ENCODE results near the gene OR2L2. TPM values are rescaled to one million over a fixed set of nuclear protein-coding genes. Genes with fewer than 3 reads are reported as not detected.

The OR2L2 gene
- not detected in 5 replicates for total RNA-seq (2022; extraction: Qiagen RNA extraction)

GRCh38 chr1:248029770-248030169, at the start of gene OR2L2:
Gene OR2L2, plus strand, starts transcription at chr1:248030070. Its CDS starts 8,198 bp downstream, at chr1:248038268.

GRCh38 chr1:248013229-248013710, 16.6 kb upstream of the OR2L2 start, which contains the start of gene OR2L5:
Gene OR2L5, plus strand, starts transcription at chr1:248013660. Its CDS starts 8,288 bp downstream, at chr1:248021948.

GRCh38 chr1:248046536-248046935, 16.7 kb downstream of the OR2L2 start, which contains the start of gene OR2L3:
Gene OR2L3, plus strand, starts transcription at chr1:248046836. Its CDS starts 13,846 bp downstream, at chr1:248060682.

Other genes with a start within 250 kb of the OR2L2 start
- not detected in 5 replicates for gene OR14A16, start 206.0 kb upstream of the OR2L2 start, total RNA-seq (2022; extraction: Qiagen RNA extraction)
- not detected in 5 replicates for gene OR11L1, start 188.2 kb upstream of the OR2L2 start, total RNA-seq (2022; extraction: Qiagen RNA extraction)
- not detected in 5 replicates for gene TRIM58, start 172.9 kb upstream of the OR2L2 start, total RNA-seq (2022; extraction: Qiagen RNA extraction)
- gene OR2W3, start 134.5 kb upstream of the OR2L2 start, total RNA-seq (2022; extraction: Qiagen RNA extraction) = not detected in 5 replicates
- not detected in 5 replicates for gene OR2T8, start 109.8 kb upstream of the OR2L2 start, total RNA-seq (2022; extraction: Qiagen RNA extraction)
- not detected in 5 replicates for gene OR2AJ1, start 105.2 kb upstream of the OR2L2 start, total RNA-seq (2022; extraction: Qiagen RNA extraction)
- gene OR2L8, start 81.2 kb upstream of the OR2L2 start, total RNA-seq (2022; extraction: Qiagen RNA extraction) = not detected in 5 replicates
- gene OR2AK2, start 64.8 kb upstream of the OR2L2 start, total RNA-seq (2022; extraction: Qiagen RNA extraction) = not detected in 5 replicates
- not detected in 5 replicates for gene OR2L5, start 16.4 kb upstream of the OR2L2 start, total RNA-seq (2022; extraction: Qiagen RNA extraction)
- gene OR2L3, start 16.8 kb downstream of the OR2L2 start, total RNA-seq (2022; extraction: Qiagen RNA extraction) = not detected in 5 replicates
- gene OR2L13, start 65.1 kb downstream of the OR2L2 start, total RNA-seq (2022; extraction: Qiagen RNA extraction) = not detected in 5 replicates
- gene OR2M5, start 115.1 kb downstream of the OR2L2 start, total RNA-seq (2022; extraction: Qiagen RNA extraction) = not detected in 5 replicates
- not detected in 5 replicates for gene OR2M2, start 144.8 kb downstream of the OR2L2 start, total RNA-seq (2022; extraction: Qiagen RNA extraction)
- gene OR2M3, start 167.2 kb downstream of the OR2L2 start, total RNA-seq (2022; extraction: Qiagen RNA extraction) = not detected in 5 replicates
- gene OR2M4, start 201.3 kb downstream of the OR2L2 start, total RNA-seq (2022; extraction: Qiagen RNA extraction) = not detected in 5 replicates
- gene OR2T33, start 247.9 kb downstream of the OR2L2 start, total RNA-seq (2022; extraction: Qiagen RNA extraction) = not detected in 5 replicates

Data from A549 treated with Mapracorat at 1 μM for 4 hours (cell line).